ENCODE results near the gene RALGAPA1. TPM values are rescaled to one million over a fixed set of nuclear protein-coding genes. Genes with fewer than 3 reads are reported as not detected.

The RALGAPA1 gene
- total RNA-seq, 1 donor = 39.1 TPM

GRCh38 chr14:35725930-35726329 lies 83.2 kb downstream of the RALGAPA1 start:
- no peak overlapping the region for H3K27ac ChIP-seq (ENCODE audit: low read depth, low read length)
- H4K20me1 ChIP-seq (ENCODE audit: insufficient read depth, low read length) = no peaks in the 10 kb centered on the region
- H3K4me3 ChIP-seq (ENCODE audit: insufficient read depth, low read length) = no peak overlapping the region
- H3K9me3 ChIP-seq (ENCODE audit: low read depth, low read length) = no peaks in the 10 kb centered on the region
- no peaks in the 10 kb centered on the region for H3K79me2 ChIP-seq (ENCODE audit: insufficient read depth, low read length)
- no peaks in the 10 kb centered on the region for H3K4me1 ChIP-seq (ENCODE audit: insufficient read depth, low read length)
- no peak overlapping the region for H3K4me2 ChIP-seq (ENCODE audit: insufficient read depth, low read length)
- H2AFZ ChIP-seq (ENCODE audit: low read length) = no peak overlapping the region
- no peaks in the 10 kb centered on the region for H3K36me3 ChIP-seq (ENCODE audit: insufficient read depth, low read length)
- TF ChIP-seq CTCF (IDR thresholded peaks at IDR 0.05; ENCODE audit: extremely low read depth, low read depth, low read length) = no peak
- H3K27me3 ChIP-seq (ENCODE audit: insufficient read depth, low read length) = no peaks in the 10 kb centered on the region
- no peak for DNase-seq (ENCODE audit: insufficient read length, low spot score, missing footprints)

GRCh38 chr14:35715079-35715478 lies 94.0 kb downstream of the RALGAPA1 start:
- H3K4me2 ChIP-seq (ENCODE audit: insufficient read depth, low read length) = no peak overlapping the region
- H3K4me3 ChIP-seq (ENCODE audit: insufficient read depth, low read length) = no peak overlapping the region
- no peak for TF ChIP-seq CTCF (IDR thresholded peaks at IDR 0.05; ENCODE audit: extremely low read depth, low read depth, low read length)
- H3K4me1 ChIP-seq (ENCODE audit: insufficient read depth, low read length) = no peaks in the 10 kb centered on the region
- no peak overlapping the region for H2AFZ ChIP-seq (ENCODE audit: low read length)
- no peaks in the 10 kb centered on the region for H3K36me3 ChIP-seq (ENCODE audit: insufficient read depth, low read length)
- H3K27ac ChIP-seq (ENCODE audit: low read depth, low read length) = no peak overlapping the region
- no peak for DNase-seq (ENCODE audit: insufficient read length, low spot score, missing footprints)
- no peaks in the 10 kb centered on the region for H3K79me2 ChIP-seq (ENCODE audit: insufficient read depth, low read length)
- no peaks in the 10 kb centered on the region for H3K27me3 ChIP-seq (ENCODE audit: insufficient read depth, low read length)
- H3K9me3 ChIP-seq (ENCODE audit: low read depth, low read length) = no peaks in the 10 kb centered on the region
- no peaks in the 10 kb centered on the region for H4K20me1 ChIP-seq (ENCODE audit: insufficient read depth, low read length)

- H2AFZ ChIP-seq (ENCODE audit: low read length) = no peak overlapping the region
- H3K79me2 ChIP-seq (ENCODE audit: insufficient read depth, low read length) = no peaks in the 10 kb centered on the region
- no peak for DNase-seq (ENCODE audit: insufficient read length, low spot score, missing footprints)
- no peak overlapping the region for H3K27ac ChIP-seq (ENCODE audit: low read depth, low read length)
- no peak overlapping the region for H3K4me3 ChIP-seq (ENCODE audit: insufficient read depth, low read length)
- H3K27me3 ChIP-seq (ENCODE audit: insufficient read depth, low read length) = no peaks in the 10 kb centered on the region
- no peak for TF ChIP-seq CTCF (IDR thresholded peaks at IDR 0.05; ENCODE audit: extremely low read depth, low read depth, low read length)
- no peaks in the 10 kb centered on the region for H3K36me3 ChIP-seq (ENCODE audit: insufficient read depth, low read length)
- no peak overlapping the region for H3K4me2 ChIP-seq (ENCODE audit: insufficient read depth, low read length)
- no peaks in the 10 kb centered on the region for H3K4me1 ChIP-seq (ENCODE audit: insufficient read depth, low read length)
- H3K9me3 ChIP-seq (ENCODE audit: low read depth, low read length) = no peaks in the 10 kb centered on the region
- H4K20me1 ChIP-seq (ENCODE audit: insufficient read depth, low read length) = no peaks in the 10 kb centered on the region
Measured at GRCh38 chr14:35712466-35712865, 96.6 kb downstream of the RALGAPA1 start.

GRCh38 chr14:35708062-35708461 lies 101.0 kb downstream of the RALGAPA1 start:
- no peak for DNase-seq (ENCODE audit: insufficient read length, low spot score, missing footprints)
- Histone ChIP-seq H3K4me2 (ENCODE audit: insufficient read depth, low read length) (no peak overlapping the region), H3K36me3 (ENCODE audit: insufficient read depth, low read length) (no peaks in the 10 kb centered on the region), H2AFZ (ENCODE audit: low read length) (no peak overlapping the region), H3K27ac (ENCODE audit: low read depth, low read length) (no peak overlapping the region), H3K27me3 (ENCODE audit: insufficient read depth, low read length) (no peaks in the 10 kb centered on the region), H3K4me3 (ENCODE audit: insufficient read depth, low read length) (no peak overlapping the region), H3K4me1 (ENCODE audit: insufficient read depth, low read length) (no peaks in the 10 kb centered on the region), H4K20me1 (ENCODE audit: insufficient read depth, low read length) (no peaks in the 10 kb centered on the region), H3K9me3 (ENCODE audit: low read depth, low read length) (no peaks in the 10 kb centered on the region), H3K79me2 (ENCODE audit: insufficient read depth, low read length) (no peaks in the 10 kb centered on the region)
- TF ChIP-seq CTCF (IDR thresholded peaks at IDR 0.05; ENCODE audit: extremely low read depth, low read depth, low read length) = no peak

Data from osteoblast (primary cell).